Keratinocyte (primary cell): ENCODE results near the gene IL1A.

Source experiments
- EZH2 ChIP-seq: IDR thresholded peaks from one replicate; pipeline ENCODE4 v1.6.1; 2012; ENCODE audit warnings: inconsistent platforms, mild to moderate bottlenecking, low read length, moderate library complexity
- TF ChIP-seq, protein P1 (sequence below), 3 experiments: IDR thresholded peaks in 1 of 3; conservative IDR thresholded peaks in 1 of 3; optimal IDR thresholded peaks in 1 of 3; 2 replicates in 2 of 3; 3 replicates in 1 of 3; pipeline versions ENCODE3 to v1.5.1; 2011; ENCODE audit warnings: low read length in 3 of 3, mild to moderate bottlenecking in 3 of 3, moderate library complexity in 2 of 3, control low read depth in 1 of 3, inconsistent platforms in 1 of 3; ENCODE audit not compliant: insufficient read depth in 2 of 3; ENCODE audit errors: extremely low read depth in 1 of 3

DNA sequence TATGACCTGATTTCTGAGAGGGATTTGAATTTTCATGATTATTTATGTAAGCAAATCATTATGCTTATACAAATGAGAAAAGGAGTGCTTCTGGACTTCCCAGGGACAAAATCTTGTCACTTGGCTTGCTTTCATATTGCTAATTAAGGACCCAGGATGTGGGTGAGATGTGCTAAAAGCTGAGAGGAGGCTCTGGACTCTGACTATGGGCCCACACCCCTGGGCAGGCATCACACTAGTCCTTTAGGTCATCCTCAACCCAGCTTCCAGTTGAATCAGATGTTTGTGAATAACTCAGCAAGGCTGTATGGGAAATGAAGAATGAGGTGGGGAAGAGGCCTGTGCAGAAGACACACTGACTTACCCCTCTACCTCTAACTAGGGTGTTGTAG is 40.4 kb upstream of the IL1A start:
- TF ChIP-seq, protein P1, sequence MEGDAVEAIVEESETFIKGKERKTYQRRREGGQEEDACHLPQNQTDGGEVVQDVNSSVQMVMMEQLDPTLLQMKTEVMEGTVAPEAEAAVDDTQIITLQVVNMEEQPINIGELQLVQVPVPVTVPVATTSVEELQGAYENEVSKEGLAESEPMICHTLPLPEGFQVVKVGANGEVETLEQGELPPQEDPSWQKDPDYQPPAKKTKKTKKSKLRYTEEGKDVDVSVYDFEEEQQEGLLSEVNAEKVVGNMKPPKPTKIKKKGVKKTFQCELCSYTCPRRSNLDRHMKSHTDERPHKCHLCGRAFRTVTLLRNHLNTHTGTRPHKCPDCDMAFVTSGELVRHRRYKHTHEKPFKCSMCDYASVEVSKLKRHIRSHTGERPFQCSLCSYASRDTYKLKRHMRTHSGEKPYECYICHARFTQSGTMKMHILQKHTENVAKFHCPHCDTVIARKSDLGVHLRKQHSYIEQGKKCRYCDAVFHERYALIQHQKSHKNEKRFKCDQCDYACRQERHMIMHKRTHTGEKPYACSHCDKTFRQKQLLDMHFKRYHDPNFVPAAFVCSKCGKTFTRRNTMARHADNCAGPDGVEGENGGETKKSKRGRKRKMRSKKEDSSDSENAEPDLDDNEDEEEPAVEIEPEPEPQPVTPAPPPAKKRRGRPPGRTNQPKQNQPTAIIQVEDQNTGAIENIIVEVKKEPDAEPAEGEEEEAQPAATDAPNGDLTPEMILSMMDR (optimal IDR thresholded peaks at IDR 0.05 in 1 of 3, IDR thresholded peaks at IDR 0.05 in 1 of 3, conservative IDR thresholded peaks at IDR 0.05 in 1 of 3; ENCODE audit: extremely low read depth in 1 of 3, insufficient read depth in 2 of 3, low read length in 3 of 3) = no peak
- TF ChIP-seq EZH2 = no peak
